Ectodermal cell (in vitro differentiated cells): Measurements from ENCODE around the gene ZNF92.
"Not testable (repeated sequence)": the region's sequence is repeated elsewhere in the genome, so short reads cannot be mapped to it uniquely, and the experiment has no call there.

Source experiments
- H3K27ac ChIP-seq: 2 replicates; pipeline ENCODE4 v1.7.0; 2013; ENCODE audit warnings: mild to moderate bottlenecking, low read depth, low read length; ENCODE audit not compliant: insufficient read depth, poor library complexity, severe bottlenecking
- H3K27me3 ChIP-seq: 2 replicates; pipeline ENCODE4 v1.7.0; 2013; ENCODE audit warnings: mild to moderate bottlenecking, low read length; ENCODE audit not compliant: insufficient read depth, control insufficient read depth, poor library complexity, severe bottlenecking
- H3K36me3 ChIP-seq: one replicate; pipeline ENCODE4 v1.7.0; 2013; ENCODE audit warnings: low read length; ENCODE audit not compliant: control insufficient read depth, insufficient read depth
- H3K4me1 ChIP-seq: one replicate; pipeline ENCODE4 v1.7.0; 2013; ENCODE audit warnings: low read length; ENCODE audit not compliant: control insufficient read depth, insufficient read depth
- H3K4me3 ChIP-seq: 2 replicates; pipeline ENCODE4 v1.7.0; 2013; ENCODE audit warnings: low read depth, low read length, control low read depth; ENCODE audit not compliant: insufficient read depth
- H3K9me3 ChIP-seq: 2 replicates; pipeline ENCODE4 v1.7.0; 2013; ENCODE audit warnings: mild to moderate bottlenecking, low read length, moderate library complexity; ENCODE audit not compliant: control insufficient read depth
- WGBS, 2 experiments: methylation state at CpG; one replicate each; pipeline ENCODE4 v1.1.7; 2013; ENCODE audit warnings: missing lambda C conversion rate in 2 of 2; 5-methylcytosine and 5-hydroxymethylcytosine counted together

ZNF92 gene

DNA sequence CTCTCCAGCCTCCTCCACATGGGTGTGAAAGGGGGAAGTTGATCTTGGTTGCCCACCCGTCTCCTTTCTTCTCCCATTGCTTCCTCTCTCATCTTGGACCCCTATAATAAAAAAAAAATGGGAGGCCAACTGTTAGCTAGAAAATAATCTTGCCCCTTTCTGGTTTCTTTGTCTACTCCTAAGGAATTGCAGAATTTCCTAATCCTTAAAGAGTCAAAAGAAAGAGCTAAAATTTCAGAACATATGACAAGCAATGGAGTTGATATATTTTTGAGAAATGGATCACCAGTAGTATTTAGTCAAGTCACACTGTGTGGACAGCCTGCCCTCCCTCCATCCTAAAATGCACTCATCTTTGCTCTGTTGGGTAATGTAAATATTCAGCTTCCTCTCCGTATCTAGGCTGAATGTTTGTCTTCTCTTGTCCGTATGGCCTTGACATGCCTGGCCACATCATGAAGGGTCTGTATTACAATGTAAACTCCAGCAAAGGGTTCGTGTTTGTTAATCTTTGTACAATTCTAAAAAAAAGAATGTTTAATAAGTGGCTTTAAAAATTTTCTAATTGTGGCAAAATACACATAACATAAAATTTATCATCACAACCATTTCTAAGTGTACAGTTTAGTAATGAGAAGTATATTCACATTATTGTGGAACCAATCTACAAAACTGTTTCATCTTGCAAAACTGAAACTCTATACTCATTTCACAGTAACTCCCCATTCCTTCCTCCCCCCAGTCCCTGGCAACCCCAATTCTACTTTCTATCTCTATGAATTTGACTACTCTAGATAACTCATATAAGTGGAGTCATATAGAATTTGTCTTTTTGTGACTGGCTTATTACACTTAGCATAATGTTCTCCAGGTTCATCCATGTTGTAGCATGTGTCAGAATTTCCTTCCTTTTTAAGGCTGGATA is 71.5 kb downstream of the ZNF92 start:
- Histone ChIP-seq H3K36me3 (no peaks in the 10 kb centered on the region), H3K4me3 (no peak overlapping the region), H3K4me1 (no peaks in the 10 kb centered on the region), H3K27ac (no peak overlapping the region), H3K27me3 (no peaks in the 10 kb centered on the region), H3K9me3 (no peaks in the 10 kb centered on the region)
- WGBS, 2 experiments, result 83 to 94% methylated on average over 2 to 3 of the region's 4 CpGs

- WGBS, 2 experiments, result 75 to 81% methylated on average over 7 of the region's 8 CpGs
- not testable (repeated sequence) for H3K27me3 ChIP-seq, H3K36me3 ChIP-seq
Measured at GRCh38 chr7:65447041-65447440, 73.4 kb downstream of the ZNF92 start.

GRCh38 chr7:65448816-65449504 is 75.3 kb downstream of the ZNF92 start:
- no peaks in the 10 kb centered on the region for H3K4me1 ChIP-seq
- H3K36me3 ChIP-seq, result no peaks in the 10 kb centered on the region
- H3K9me3 ChIP-seq, result no peaks in the 10 kb centered on the region
- no peaks in the 10 kb centered on the region for H3K27me3 ChIP-seq
- H3K4me3 ChIP-seq, result no peak overlapping the region
- H3K27ac ChIP-seq, result no peak overlapping the region

More at GRCh38 chr7:65447041-65447440, 73.4 kb downstream of the ZNF92 start:
- not testable (repeated sequence) for H3K4me1 ChIP-seq, H3K9me3 ChIP-seq, H3K4me3 ChIP-seq, H3K27ac ChIP-seq

DNA sequence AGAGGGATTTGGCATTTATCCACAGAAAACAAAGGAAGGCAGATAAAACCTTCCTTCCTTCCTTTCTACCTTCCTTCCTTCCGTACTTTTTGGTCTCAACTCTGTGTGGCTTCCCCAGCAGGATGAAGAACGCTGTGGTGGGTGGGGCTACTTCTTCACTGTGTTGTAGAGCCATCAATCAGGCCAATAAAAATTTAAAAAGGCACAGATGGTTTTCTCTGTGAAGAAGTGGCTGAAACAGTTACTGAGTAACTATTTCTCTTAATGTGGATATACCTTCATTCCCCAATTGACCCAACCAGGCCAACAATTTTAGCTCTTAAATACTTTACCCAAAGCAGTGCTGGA is 75.8 kb downstream of the ZNF92 start:
- H3K27ac ChIP-seq, result no peak overlapping the region
- no peaks in the 10 kb centered on the region for H3K9me3 ChIP-seq
- 73 to 85% methylated on average over 2 of the region's 2 CpGs for WGBS, 2 experiments

More for the DNA sequence above, 75.8 kb downstream of the ZNF92 start:
- H3K4me1 ChIP-seq, result no peaks in the 10 kb centered on the region
- H3K36me3 ChIP-seq, result no peaks in the 10 kb centered on the region
- no peaks in the 10 kb centered on the region for H3K27me3 ChIP-seq
- no peak overlapping the region for H3K4me3 ChIP-seq
